ENCODE results near the gene GPT2. TPM values are rescaled to one million over a fixed set of nuclear protein-coding genes. Genes with fewer than 3 reads are reported as not detected.

The GPT2 gene
- total RNA-seq, 1 experiment from 2014 or later: 19.4 TPM

DNA sequence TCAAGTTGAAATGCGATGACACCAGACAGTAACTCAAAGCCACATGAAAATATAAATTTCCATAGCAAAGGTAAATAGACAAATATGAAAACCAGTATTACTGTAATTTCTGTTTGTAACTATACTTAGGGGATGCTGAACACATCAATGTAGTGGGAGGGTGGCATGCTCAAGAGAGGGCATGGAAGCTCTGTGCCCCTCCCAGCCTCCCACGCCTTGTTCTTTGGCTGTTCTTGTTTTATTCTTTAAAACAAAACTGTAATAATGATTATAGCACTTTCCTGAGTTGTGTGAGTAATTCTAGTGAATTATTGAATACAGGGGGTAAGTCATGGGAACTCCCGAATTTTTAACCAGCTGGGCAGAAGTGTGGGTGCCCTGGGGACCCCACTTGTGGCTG is 11.0 kb upstream of the GPT2 start:
- Histone ChIP-seq H3K4me1 (ENCODE audit: insufficient read depth, low read length) (no peaks in the 10 kb centered on the region), H4K20me1 (ENCODE audit: low read length) (no peaks in the 10 kb centered on the region), H3F3A (ENCODE audit: low read length, unreplicated experiment) (no peaks in the 10 kb centered on the region), H3K79me2 (ENCODE audit: low read length) (no peaks in the 10 kb centered on the region), H3K27me3 (ENCODE audit: low read length) (no peaks in the 10 kb centered on the region), H3K9ac (ENCODE audit: low read length) (no peak overlapping the region), H3K9me3 (ENCODE audit: low read length) (no peaks in the 10 kb centered on the region), H3K27ac (ENCODE audit: low read length) (no peak overlapping the region), H3K4me2 (ENCODE audit: low read length) (no peak overlapping the region), H3K4me3 (ENCODE audit: low read length) (no peak overlapping the region), H3K36me3 (ENCODE audit: low read depth, low read length) (no peaks in the 10 kb centered on the region), H3K9me2 (replicated peaks; ENCODE audit: low read length) (no peaks in the 10 kb centered on the region), H2AFZ (ENCODE audit: low read length) (no peak overlapping the region)
- CTCF ChIA-PET: no interaction called here
- ATAC-seq (no peak), DNase-seq (no peak)
- BruUV-seq (replicated peaks): no TSS peak
- intact Hi-C loops (cut with micrococcal nuclease): no loop called here
- TF ChIP-seq EZH2phosphoT487 (IDR thresholded peaks at IDR 0.05; ENCODE audit: borderline replicate concordance, low read length) (no peak), EZH2 (IDR thresholded peaks at IDR 0.05; ENCODE audit: low read length, unreplicated experiment) (no peak)
- TF ChIP-seq, protein P1, sequence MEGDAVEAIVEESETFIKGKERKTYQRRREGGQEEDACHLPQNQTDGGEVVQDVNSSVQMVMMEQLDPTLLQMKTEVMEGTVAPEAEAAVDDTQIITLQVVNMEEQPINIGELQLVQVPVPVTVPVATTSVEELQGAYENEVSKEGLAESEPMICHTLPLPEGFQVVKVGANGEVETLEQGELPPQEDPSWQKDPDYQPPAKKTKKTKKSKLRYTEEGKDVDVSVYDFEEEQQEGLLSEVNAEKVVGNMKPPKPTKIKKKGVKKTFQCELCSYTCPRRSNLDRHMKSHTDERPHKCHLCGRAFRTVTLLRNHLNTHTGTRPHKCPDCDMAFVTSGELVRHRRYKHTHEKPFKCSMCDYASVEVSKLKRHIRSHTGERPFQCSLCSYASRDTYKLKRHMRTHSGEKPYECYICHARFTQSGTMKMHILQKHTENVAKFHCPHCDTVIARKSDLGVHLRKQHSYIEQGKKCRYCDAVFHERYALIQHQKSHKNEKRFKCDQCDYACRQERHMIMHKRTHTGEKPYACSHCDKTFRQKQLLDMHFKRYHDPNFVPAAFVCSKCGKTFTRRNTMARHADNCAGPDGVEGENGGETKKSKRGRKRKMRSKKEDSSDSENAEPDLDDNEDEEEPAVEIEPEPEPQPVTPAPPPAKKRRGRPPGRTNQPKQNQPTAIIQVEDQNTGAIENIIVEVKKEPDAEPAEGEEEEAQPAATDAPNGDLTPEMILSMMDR (conservative IDR thresholded peaks at IDR 0.05; ENCODE audit: low read depth, low read length): no peak
- POLR2A ChIA-PET (ENCODE audit: unreplicated experiment): no interaction called here

DNA sequence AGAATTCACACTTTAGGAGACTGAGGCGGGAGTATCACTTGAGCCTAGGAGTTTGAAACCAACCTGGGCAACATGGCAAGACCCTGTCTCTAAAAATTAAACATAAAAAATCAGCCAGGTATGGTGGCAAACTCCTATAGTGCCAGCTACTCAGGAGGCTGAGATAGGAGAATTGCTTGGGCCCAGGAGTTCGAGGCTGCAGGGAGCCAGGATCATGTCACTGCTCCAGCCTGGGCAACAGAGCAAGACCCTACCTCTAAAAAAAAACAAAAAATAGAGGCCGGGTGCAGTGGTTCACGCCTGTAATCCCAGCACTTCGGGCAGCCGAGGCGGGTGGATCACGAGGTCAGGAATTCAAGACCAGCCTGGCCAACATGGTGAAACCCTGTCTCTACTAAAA is 8.9 kb upstream of the GPT2 start:
- Histone ChIP-seq H2AFZ (ENCODE audit: low read length) (no peak overlapping the region), H3K4me2 (ENCODE audit: low read length) (no peak overlapping the region), H3K4me3 (ENCODE audit: low read length) (no peak overlapping the region), H3K79me2 (ENCODE audit: low read length) (no peaks in the 10 kb centered on the region), H3K9me2 (replicated peaks; ENCODE audit: low read length) (no peaks in the 10 kb centered on the region), H3K27ac (ENCODE audit: low read length) (no peak overlapping the region), H3K9me3 (ENCODE audit: low read length) (no peaks in the 10 kb centered on the region), H4K20me1 (ENCODE audit: low read length) (no peaks in the 10 kb centered on the region), H3K4me1 (ENCODE audit: insufficient read depth, low read length) (no peaks in the 10 kb centered on the region), H3K36me3 (ENCODE audit: low read depth, low read length) (no peaks in the 10 kb centered on the region), H3F3A (ENCODE audit: low read length, unreplicated experiment) (no peaks in the 10 kb centered on the region), H3K9ac (ENCODE audit: low read length) (no peak overlapping the region), H3K27me3 (ENCODE audit: low read length) (no peaks in the 10 kb centered on the region)
- TF ChIP-seq, protein P1 (conservative IDR thresholded peaks at IDR 0.05; ENCODE audit: low read depth, low read length): no peak
- TF ChIP-seq EZH2 (IDR thresholded peaks at IDR 0.05; ENCODE audit: low read length, unreplicated experiment) (no peak), EZH2phosphoT487 (IDR thresholded peaks at IDR 0.05; ENCODE audit: borderline replicate concordance, low read length) (no peak)
- ATAC-seq (no peak), DNase-seq (no peak)
- POLR2A ChIA-PET (ENCODE audit: unreplicated experiment): no interaction called here
- BruUV-seq (replicated peaks): no TSS peak
- intact Hi-C loops (cut with micrococcal nuclease): no loop called here
- CTCF ChIA-PET: no interaction called here

DNA sequence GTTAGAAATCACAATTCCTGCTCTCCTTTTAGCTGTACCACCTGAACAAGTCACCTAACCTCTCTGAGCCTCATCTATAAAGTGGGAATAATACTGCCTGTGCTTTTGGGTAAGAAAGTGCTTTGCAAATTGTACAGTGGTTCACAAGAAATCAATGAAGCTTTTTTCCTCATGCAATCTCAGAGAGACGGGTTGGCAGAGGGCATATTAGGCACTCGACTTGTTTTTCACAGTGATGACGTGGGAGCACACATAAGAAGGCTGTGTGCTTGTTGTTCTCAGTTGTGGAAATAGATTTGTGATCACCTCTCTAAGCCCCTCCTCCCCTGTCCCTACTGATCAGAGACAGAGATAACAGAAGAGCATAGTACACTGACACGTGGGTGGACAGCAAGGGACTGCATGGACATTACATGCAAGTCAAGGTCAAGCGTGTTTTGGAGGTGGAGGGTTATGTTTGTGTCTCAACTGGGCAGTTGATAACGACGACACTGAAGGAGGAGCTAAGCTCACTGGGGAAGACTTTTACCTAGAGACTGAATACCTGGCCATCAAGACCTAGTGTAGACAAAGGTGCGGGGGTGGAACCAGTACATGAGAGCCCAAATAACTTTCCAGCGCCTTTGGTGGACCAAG is 1.7 kb upstream of the GPT2 start:
- H3K4me2 ChIP-seq (ENCODE audit: low read length): no peak overlapping the region; the same call in 1 of the 2 replicates
- no peak overlapping the region for H2AFZ ChIP-seq (ENCODE audit: low read length)
- H3K9ac ChIP-seq (ENCODE audit: low read length): no peak overlapping the region
- DNase-seq (no peak), ATAC-seq (no peak)
- H3K79me2 ChIP-seq (ENCODE audit: low read length): peaks cover 25% of the 10 kb centered on the region
- no peaks in the 10 kb centered on the region for H3K9me2 ChIP-seq (replicated peaks; ENCODE audit: low read length)
- H3F3A ChIP-seq (ENCODE audit: low read length, unreplicated experiment): no peaks in the 10 kb centered on the region
- intact Hi-C loops (cut with micrococcal nuclease): no loop called here
- no peaks in the 10 kb centered on the region for H3K9me3 ChIP-seq (ENCODE audit: low read length)
- H4K20me1 ChIP-seq (ENCODE audit: low read length): no peaks in the 10 kb centered on the region
- no TSS peak for BruUV-seq (replicated peaks)
- H3K36me3 ChIP-seq (ENCODE audit: low read depth, low read length): no peaks in the 10 kb centered on the region
- peaks cover 16% of the 10 kb centered on the region for H3K4me1 ChIP-seq (ENCODE audit: insufficient read depth, low read length)
- no peaks in the 10 kb centered on the region for H3K27me3 ChIP-seq (ENCODE audit: low read length)
- H3K27ac ChIP-seq (ENCODE audit: low read length): no peak overlapping the region
- POLR2A ChIA-PET (ENCODE audit: unreplicated experiment): no interaction called here
- no peak overlapping the region for H3K4me3 ChIP-seq (ENCODE audit: low read length)
- TF ChIP-seq, protein P1 (conservative IDR thresholded peaks at IDR 0.05; ENCODE audit: low read depth, low read length): no peak
- no peak for TF ChIP-seq EZH2 (IDR thresholded peaks at IDR 0.05; ENCODE audit: low read length, unreplicated experiment)
- no peak for TF ChIP-seq EZH2phosphoT487 (IDR thresholded peaks at IDR 0.05; ENCODE audit: borderline replicate concordance, low read length)
- CTCF ChIA-PET: no interaction called here

All from PC-3 (cell line).